CD8-positive, alpha-beta memory T cell (primary cell): ENCODE measurements around the gene SLC39A1. TPM values are rescaled to one million over a fixed set of nuclear protein-coding genes. Genes with fewer than 3 reads are reported as not detected.
A peak's percentile ranks its signal among the peaks of the same experiment; 100 is the strongest.

Experiments used
- CTCF ChIA-PET: fragments of 350-600 bp; sonication (Branson Sonifier 250); formaldehyde crosslinking; loops from one replicate; lab custom pipeline; 2021; ENCODE audit warnings: antibody characterized with exemption; lab: Charles Lee
- POLR2A ChIA-PET: fragments of 350-600 bp; sonication (Branson Sonifier 250); formaldehyde crosslinking; loops from one replicate; lab custom pipeline; 2021; ENCODE audit warnings: antibody characterized with exemption; lab: Charles Lee
- DNase-seq, 5 donors: peaks; one replicate each; pipeline versions ENCODE4 v3.0.0 to v3.0.0-alpha.2; 2020 to 2022; ENCODE audit warnings: mixed read lengths in 1 of 5
- H3K27ac ChIP-seq: one replicate; pipeline ENCODE4 v1.7.0; 2013; ENCODE audit warnings: low read depth, mild to moderate bottlenecking, low read length, moderate library complexity
- H3K27me3 ChIP-seq: 2 replicates; pipeline ENCODE4 v1.7.0; 2013; ENCODE audit warnings: low read length, mild to moderate bottlenecking; ENCODE audit not compliant: insufficient read depth, poor library complexity, severe bottlenecking
- H3K36me3 ChIP-seq: 2 replicates; pipeline ENCODE4 v1.7.0; 2013; ENCODE audit warnings: mild to moderate bottlenecking, low read length, moderate library complexity; ENCODE audit not compliant: insufficient read depth
- H3K4me1 ChIP-seq: 2 replicates; pipeline ENCODE4 v1.7.0; 2013; ENCODE audit warnings: mild to moderate bottlenecking, low read length, moderate library complexity; ENCODE audit not compliant: insufficient read depth
- H3K4me3 ChIP-seq: 2 replicates; pipeline ENCODE4 v1.7.0; 2013; ENCODE audit warnings: mild to moderate bottlenecking, low read length
- H3K9me3 ChIP-seq: 2 replicates; pipeline ENCODE4 v1.7.0; 2013; ENCODE audit warnings: mild to moderate bottlenecking, low read length
- H3K27ac Mint-ChIP-seq, 8 donors: one replicate each; pipeline ENCODE4 v1.8.0; 2020 to 2021; ENCODE audit warnings: mixed read lengths in 8 of 8, mild to moderate bottlenecking in 6 of 8, inconsistent platforms in 3 of 8, moderate library complexity in 3 of 8
- H3K27me3 Mint-ChIP-seq, 2 donors: one replicate each; pipeline ENCODE4 v1.8.0; 2020 to 2021; ENCODE audit warnings: mixed read lengths in 2 of 2, mild to moderate bottlenecking in 1 of 2, moderate library complexity in 1 of 2
- H3K36me3 Mint-ChIP-seq, 3 donors: one replicate each; pipeline ENCODE4 v1.8.0; 2020 to 2021; ENCODE audit warnings: mixed read lengths in 3 of 3, inconsistent platforms in 1 of 3, mild to moderate bottlenecking in 1 of 3
- H3K4me1 Mint-ChIP-seq, 3 donors: one replicate each; pipeline ENCODE4 v1.8.0; 2020 to 2021; ENCODE audit warnings: mixed read lengths in 3 of 3, inconsistent platforms in 1 of 3, mild to moderate bottlenecking in 1 of 3
- H3K4me3 Mint-ChIP-seq, 7 donors: one replicate each; pipeline ENCODE4 v1.8.0; 2020 to 2021; ENCODE audit warnings: mixed read lengths in 7 of 7, mild to moderate bottlenecking in 6 of 7, moderate library complexity in 4 of 7, inconsistent platforms in 2 of 7
- H3K9me3 Mint-ChIP-seq, 5 donors: one replicate each; pipeline ENCODE4 v1.8.0; 2020 to 2022; ENCODE audit warnings: mixed read lengths in 5 of 5, mild to moderate bottlenecking in 3 of 5, moderate library complexity in 2 of 5, inconsistent platforms in 1 of 5
- polyA plus RNA-seq: library from polyadenylated mRNA; unstranded; fragments of 300-500 nt; fragmentation: Illumina TruSeq; gene quantifications from one replicate; pipeline ENCODE4 v1.2.3, GENCODE V29; 2021
- total RNA-seq, 2 experiments: library from RNA; stranded (reverse); gene quantifications; one replicate each; pipeline ENCODE4 v1.2.3, GENCODE V29; 2021

Gene SLC39A1
- total and polyA plus RNA-seq, 3 experiments from 2014 or later = 39.2 to 88.2 (median 85.5) TPM

DNA sequence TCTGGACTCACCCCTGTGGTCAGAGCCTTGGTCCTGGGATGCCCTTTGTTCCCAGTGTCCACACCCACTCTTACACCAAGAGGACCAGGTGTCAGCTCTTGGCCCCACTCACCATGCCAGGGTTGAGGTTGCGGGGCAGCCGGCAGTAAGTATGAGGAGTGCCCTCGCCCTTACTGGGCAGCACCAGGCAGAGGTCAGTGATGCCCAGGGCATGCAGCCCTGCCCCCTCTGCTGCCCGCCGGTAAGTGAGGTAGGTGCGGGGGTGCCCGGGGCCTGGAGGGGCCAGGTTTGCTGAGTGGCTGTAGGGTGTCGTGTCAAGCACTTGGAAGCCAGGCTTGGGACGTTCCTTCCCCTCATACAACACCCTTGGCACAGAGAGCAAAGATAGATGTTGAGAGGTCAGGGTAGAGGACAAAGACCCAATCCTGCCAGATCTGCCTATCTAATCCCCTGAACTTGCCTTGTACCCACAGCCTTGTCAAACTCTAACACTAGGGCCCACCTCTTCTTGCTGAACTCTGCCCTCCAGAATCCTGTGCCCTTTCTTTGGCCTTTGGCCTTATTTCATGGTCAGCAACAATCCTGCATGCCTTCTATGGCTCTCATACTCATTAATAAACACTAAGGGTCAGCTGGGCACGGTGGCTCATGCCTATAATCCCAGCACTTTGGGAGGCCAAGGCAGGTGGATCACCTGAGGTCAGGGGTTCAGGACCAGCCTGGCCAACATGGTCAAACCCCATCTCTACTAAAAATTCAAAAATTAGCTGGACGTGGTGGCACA, 20.4 kb downstream of the SLC39A1 start:
- Histone ChIP-seq H3K4me1 (peaks cover 31% of the 10 kb centered on the region), H3K27ac (no peak overlapping the region), H3K27me3 (no peaks in the 10 kb centered on the region), H3K9me3 (no peaks in the 10 kb centered on the region), H3K4me3 (no peak overlapping the region), H3K36me3 (peaks cover 40% of the 10 kb centered on the region)
- H3K9me3 Mint-ChIP-seq = no peaks in the 10 kb centered on the region
- peaks cover 0 to 8% of the 10 kb centered on the region in 2 donors for H3K27me3 Mint-ChIP-seq
- H3K4me3 Mint-ChIP-seq = peak overlapping the region; percentile 24 to 95 (median 59)
- H3K27ac Mint-ChIP-seq = peak overlapping the region; percentile 30 to 98 (median 82)
- no peak for DNase-seq
- peaks cover 3 to 80% (median 13%) of the 10 kb centered on the region in 3 donors for H3K36me3 Mint-ChIP-seq
- ChIA-PET CTCF (interaction anchor here (5.1 to 6.0 kb wide), 3 partner anchors 14 to 24 kb away, joined by 46 to 58 read pairs (median 50); partner anchors contain the start of genes CREB3L4, CRTC2 and GATAD2B), POLR2A (interaction anchor here (4.1 kb wide), 1 partner anchor 20 kb away, joined by 56 read pairs; the partner anchor contains the start of gene GATAD2B)
- peaks cover 32 to 60% (median 47%) of the 10 kb centered on the region in 3 donors for H3K4me1 Mint-ChIP-seq

DNA sequence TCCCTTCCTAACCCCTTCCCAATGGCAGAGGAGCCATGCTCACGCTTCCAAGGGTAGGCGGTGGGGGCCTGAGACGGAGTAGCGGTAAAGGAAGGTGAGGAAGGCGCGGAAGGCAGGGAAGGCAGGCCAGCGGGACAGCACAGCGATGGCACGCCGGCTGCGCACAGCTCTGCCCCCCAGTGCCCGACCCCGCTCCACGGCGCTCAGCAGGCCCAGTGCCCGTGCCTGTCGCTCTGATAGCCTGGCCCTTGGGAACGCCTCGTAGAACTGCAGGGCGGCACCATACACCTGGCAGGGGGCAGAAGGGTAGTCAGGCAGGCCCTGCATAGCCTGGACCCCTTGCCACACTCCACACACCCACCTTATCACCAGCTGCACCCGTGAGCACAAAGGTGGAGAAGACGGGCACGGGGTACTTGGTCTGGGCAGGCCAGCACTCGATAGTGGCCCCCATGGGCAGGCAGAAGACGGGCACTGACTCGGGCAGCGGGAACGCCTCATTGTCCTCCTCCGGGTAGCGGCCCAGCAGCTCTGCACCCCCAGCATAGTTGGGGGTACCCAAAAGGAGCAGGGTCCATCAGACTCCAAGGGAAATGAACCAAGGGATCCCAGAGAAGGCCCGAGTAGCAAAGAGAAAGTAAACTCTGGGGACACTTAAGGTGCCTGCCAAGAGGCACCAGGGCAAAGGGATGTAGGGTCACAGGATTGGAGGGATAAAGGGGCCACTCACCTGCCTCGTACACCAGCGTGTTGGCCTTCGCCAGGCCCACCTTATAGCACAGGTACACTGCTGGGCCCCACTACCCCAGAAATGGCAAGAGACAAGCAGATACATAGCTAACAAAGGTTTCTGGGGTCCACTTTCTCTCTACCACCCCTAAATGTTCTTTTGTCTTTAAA, 21.3 kb downstream of the SLC39A1 start:
- ChIA-PET POLR2A (interaction anchor here (1.7 kb wide), 1 partner anchor 19 kb away, joined by 4 read pairs; no protein-coding TSS in a partner anchor), CTCF (interaction anchor here (1.1 to 6.0 kb wide), 2 partner anchors 21 kb away, joined by 3 to 58 read pairs; partner anchors contain the start of gene GATAD2B)
- Histone ChIP-seq H3K27ac (no peak overlapping the region), H3K27me3 (no peaks in the 10 kb centered on the region), H3K36me3 (peaks cover 46% of the 10 kb centered on the region), H3K4me3 (no peak overlapping the region), H3K4me1 (peaks cover 30% of the 10 kb centered on the region), H3K9me3 (no peaks in the 10 kb centered on the region)
- Mint-ChIP-seq H3K27ac (peak overlapping the region; percentile 26 to 90 (median 52)), H3K9me3 (no peaks in the 10 kb centered on the region), H3K36me3 (peaks cover 3 to 82% (median 13%) of the 10 kb centered on the region in 3 donors), H3K27me3 (peaks cover 0 to 8% of the 10 kb centered on the region in 2 donors), H3K4me3 (peak overlapping the region in 3 of 7 donors; percentile 20 to 72 (median 32)), H3K4me1 (peaks cover 35 to 59% (median 47%) of the 10 kb centered on the region in 3 donors)
- no peak for DNase-seq

DNA sequence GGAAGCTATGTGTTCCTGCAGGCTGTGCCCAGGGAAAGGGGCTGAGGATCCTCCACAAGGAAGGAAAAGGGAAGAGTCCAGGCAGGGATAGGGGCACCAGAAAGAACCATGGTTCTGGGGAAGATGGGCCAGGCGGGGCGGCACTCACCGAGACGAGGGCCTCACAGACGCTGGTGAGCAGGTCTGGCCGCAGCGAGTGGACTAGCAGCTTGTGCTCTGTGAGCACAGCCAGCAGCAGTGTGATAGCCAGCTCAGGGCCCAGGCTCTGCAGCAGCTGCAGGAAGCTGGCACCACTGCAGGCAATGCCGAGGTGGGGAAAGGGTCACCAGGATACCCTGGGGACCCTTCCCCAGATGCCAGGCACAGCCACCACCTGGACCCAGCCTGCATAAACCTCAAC, 22.6 kb downstream of the SLC39A1 start:
- Histone ChIP-seq H3K9me3 (no peaks in the 10 kb centered on the region), H3K27me3 (no peaks in the 10 kb centered on the region), H3K4me3 (no peak overlapping the region), H3K27ac (no peak overlapping the region), H3K4me1 (peaks cover 25% of the 10 kb centered on the region), H3K36me3 (peaks cover 58% of the 10 kb centered on the region)
- Mint-ChIP-seq H3K36me3 (peaks cover 6 to 89% (median 19%) of the 10 kb centered on the region in 3 donors), H3K27me3 (peaks cover 0 to 8% of the 10 kb centered on the region in 2 donors), H3K9me3 (no peaks in the 10 kb centered on the region), H3K4me3 (no peak overlapping the region), H3K4me1 (peaks cover 37 to 55% (median 42%) of the 10 kb centered on the region in 3 donors), H3K27ac (peak overlapping the region in 5 of 8 donors; percentile 63 to 90 (median 70))
- no peak for DNase-seq
- CTCF ChIA-PET = interaction anchor here (1.0 to 2.5 kb wide), 3 partner anchors 10 to 143 kb away, joined by 4 to 6 read pairs (median 6); partner anchors contain the start of gene GATAD2B
- POLR2A ChIA-PET = interaction anchor here (0.8 to 1.7 kb wide), 3 partner anchors 17 to 53 kb away, joined by 4 to 6 read pairs (median 4); partner anchors contain the start of gene CREB3L4

DNA sequence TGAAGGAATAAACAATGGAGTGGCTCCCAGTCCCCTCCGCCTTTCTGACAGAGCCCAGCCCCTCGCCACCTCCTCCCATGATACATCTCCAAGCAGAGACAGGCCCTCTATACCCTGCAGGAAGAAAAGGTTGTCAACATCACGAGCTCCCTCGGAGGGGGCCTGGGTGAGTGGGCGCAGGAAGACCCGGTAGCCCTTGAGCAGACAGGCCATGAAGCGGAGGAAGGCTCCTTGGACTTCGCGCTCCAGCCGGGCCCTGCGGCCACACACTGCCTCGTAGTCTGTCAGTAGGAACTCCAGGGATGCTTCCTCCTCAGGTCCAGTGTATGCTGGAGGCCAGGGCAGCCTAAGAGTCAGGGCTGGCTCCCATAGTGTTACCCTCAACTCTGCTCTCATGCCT, 23.9 kb downstream of the SLC39A1 start:
- Mint-ChIP-seq H3K4me3 (no peak overlapping the region), H3K27me3 (peaks cover 0 to 4% of the 10 kb centered on the region in 2 donors), H3K36me3 (peaks cover 6 to 89% (median 19%) of the 10 kb centered on the region in 3 donors), H3K9me3 (no peaks in the 10 kb centered on the region), H3K27ac (peak overlapping the region in 2 of 8 donors; percentile 38 to 68), H3K4me1 (peaks cover 29 to 44% (median 32%) of the 10 kb centered on the region in 3 donors)
- Histone ChIP-seq H3K9me3 (no peaks in the 10 kb centered on the region), H3K27me3 (no peaks in the 10 kb centered on the region), H3K36me3 (peaks cover 63% of the 10 kb centered on the region), H3K4me3 (no peak overlapping the region), H3K27ac (no peak overlapping the region), H3K4me1 (peaks cover 21% of the 10 kb centered on the region)
- CTCF ChIA-PET = interaction anchor here (2.2 to 2.5 kb wide), 2 partner anchors 17 to 142 kb away, joined by 6 read pairs; partner anchors contain the start of gene GATAD2B
- no peak for DNase-seq
- POLR2A ChIA-PET = interaction anchor here (1.4 kb wide), 1 partner anchor 28 kb away, joined by 4 read pairs; the partner anchor contains the start of gene CREB3L4

DNA sequence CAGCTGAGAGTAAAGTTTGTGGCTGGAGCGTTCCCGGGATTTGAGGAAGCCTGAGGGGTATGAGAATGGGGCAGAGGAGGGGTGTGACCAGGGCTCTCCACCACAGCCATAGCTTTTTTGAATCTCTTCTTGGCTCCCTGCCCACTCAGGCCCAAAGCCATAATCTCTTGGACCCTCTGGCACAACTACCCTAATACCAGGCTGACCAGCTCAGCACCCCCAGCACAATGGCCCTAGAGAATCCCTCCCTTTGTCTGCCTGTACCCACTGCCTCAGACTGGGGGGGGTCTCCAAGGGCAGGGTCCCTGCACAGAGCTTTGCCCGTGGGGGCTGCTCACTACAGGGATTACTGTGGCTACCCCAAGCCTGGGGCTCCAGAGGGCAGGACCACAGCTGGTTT, 24.3 kb downstream of the SLC39A1 start:
- H3K4me1 ChIP-seq = peaks cover 16% of the 10 kb centered on the region
- Mint-ChIP-seq H3K4me1 (peaks cover 24 to 39% (median 27%) of the 10 kb centered on the region in 3 donors), H3K27me3 (peaks cover 0 to 4% of the 10 kb centered on the region in 2 donors), H3K4me3 (no peak overlapping the region), H3K36me3 (peaks cover 6 to 92% (median 19%) of the 10 kb centered on the region in 3 donors), H3K9me3 (no peaks in the 10 kb centered on the region), H3K27ac (peak overlapping the region in 4 of 8 donors; percentile 35 to 74 (median 53))
- H3K9me3 ChIP-seq = no peaks in the 10 kb centered on the region
- no peaks in the 10 kb centered on the region for H3K27me3 ChIP-seq
- peaks cover 66% of the 10 kb centered on the region for H3K36me3 ChIP-seq
- DNase-seq = peak in 1 of 5 donors; percentile 22
- H3K27ac ChIP-seq = no peak overlapping the region
- POLR2A ChIA-PET = no interaction called here
- H3K4me3 ChIP-seq = no peak overlapping the region
- CTCF ChIA-PET = interaction anchor here (1.6 to 2.5 kb wide), 3 partner anchors 7 to 141 kb away, joined by 5 to 6 read pairs (median 6); partner anchors contain the start of genes DENND4B and GATAD2B

DNA sequence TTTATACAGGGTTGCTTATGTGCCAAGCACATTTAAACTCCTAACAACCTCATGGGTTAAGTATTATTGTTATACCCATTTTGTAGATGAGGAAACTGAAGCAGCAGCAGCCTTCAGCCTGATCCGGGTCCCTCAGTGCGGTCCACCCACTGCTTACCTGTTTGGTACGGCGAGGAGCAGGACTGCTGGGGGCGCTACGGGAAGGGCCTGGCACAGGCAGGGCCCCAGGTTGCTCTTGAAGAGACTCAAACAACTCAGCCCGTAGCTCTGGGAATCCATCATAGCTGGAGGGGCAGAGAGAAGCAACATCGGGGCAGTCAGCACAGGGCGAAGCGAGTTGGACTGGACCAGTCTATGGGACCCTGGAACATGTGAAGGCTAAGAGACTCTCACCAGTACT, 26.0 kb downstream of the SLC39A1 start:
- ChIA-PET POLR2A (no interaction called here), CTCF (interaction anchor here (1.0 to 1.6 kb wide), 2 partner anchors 9 to 49 kb away, joined by 3 to 5 read pairs; partner anchors contain the start of genes DENND4B and RAB13)
- Mint-ChIP-seq H3K27ac (peak overlapping the region in 1 of 8 donors; percentile 33), H3K27me3 (peaks cover 0 to 4% of the 10 kb centered on the region in 2 donors), H3K4me3 (no peak overlapping the region), H3K4me1 (peaks cover 11 to 22% (median 12%) of the 10 kb centered on the region in 3 donors), H3K9me3 (no peaks in the 10 kb centered on the region), H3K36me3 (peaks cover 6 to 92% (median 19%) of the 10 kb centered on the region in 3 donors)
- Histone ChIP-seq H3K27ac (no peak overlapping the region), H3K4me3 (no peak overlapping the region), H3K4me1 (peaks cover under 1% of the 10 kb centered on the region), H3K27me3 (no peaks in the 10 kb centered on the region), H3K9me3 (no peaks in the 10 kb centered on the region), H3K36me3 (peaks cover 71% of the 10 kb centered on the region)
- no peak for DNase-seq
